ENCODE data around the gene DPP6.

- peak; percentile 74 for TF ChIP-seq CTCF (conservative IDR thresholded peaks at IDR 0.05; ENCODE audit: low read length)
- no peak for TF ChIP-seq EZH2phosphoT487 (IDR thresholded peaks at IDR 0.05; ENCODE audit: borderline replicate concordance, low read depth, low read length)
These were observed 646.6 kb downstream of the DPP6 start for GRCh38 chr7:154698726-154699291.
